Stimulated activated CD4-positive, alpha-beta T cell treated with anti-CD3 and anti-CD28 coated beads, TNF-alpha, amount 100 ng/mL, for 48 hours (primary cell): Measurements from ENCODE around the gene TBC1D5.
"Not testable (repeated sequence)": the region's sequence is repeated elsewhere in the genome, so short reads cannot be mapped to it uniquely, and the experiment has no call there.

ENCODE experiments used
- DNase-seq, 3 donors: peaks; one replicate each; pipeline ENCODE4 v3.0.0-alpha.2; 2020; ENCODE audit warnings: low read depth in 3 of 3

The TBC1D5 gene

GRCh38 chr3:17351193-17351592 lies 391.2 kb downstream of the TBC1D5 start:
- DNase-seq = not testable (repeated sequence)

GRCh38 chr3:17349093-17349492 lies 393.3 kb downstream of the TBC1D5 start:
- no peak for DNase-seq

GRCh38 chr3:17342119-17342518 lies 400.3 kb downstream of the TBC1D5 start:
- DNase-seq = no peak

- no peak for DNase-seq
These were observed 401.7 kb downstream of the TBC1D5 start for GRCh38 chr3:17340693-17341092.

DNA sequence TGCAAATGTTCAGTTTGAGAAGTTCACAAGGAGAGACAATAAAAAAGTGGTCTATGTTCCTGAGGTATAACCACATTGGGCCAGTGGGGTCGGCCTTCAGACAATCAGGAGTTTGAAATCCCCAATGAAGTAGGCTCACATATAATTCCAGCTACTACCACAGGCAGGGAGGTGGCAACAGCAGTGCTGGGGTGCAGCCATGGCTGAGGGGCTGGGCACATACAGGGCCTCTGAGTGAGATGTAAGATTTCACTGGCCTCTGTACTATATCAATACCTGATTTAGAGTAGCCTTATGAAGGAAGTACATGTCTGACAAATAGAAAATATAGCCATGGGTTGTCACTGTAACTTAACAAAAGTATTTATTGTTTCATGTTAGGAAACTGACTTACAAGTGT lies 402.2 kb downstream of the TBC1D5 start:
- no peak for DNase-seq

DNA sequence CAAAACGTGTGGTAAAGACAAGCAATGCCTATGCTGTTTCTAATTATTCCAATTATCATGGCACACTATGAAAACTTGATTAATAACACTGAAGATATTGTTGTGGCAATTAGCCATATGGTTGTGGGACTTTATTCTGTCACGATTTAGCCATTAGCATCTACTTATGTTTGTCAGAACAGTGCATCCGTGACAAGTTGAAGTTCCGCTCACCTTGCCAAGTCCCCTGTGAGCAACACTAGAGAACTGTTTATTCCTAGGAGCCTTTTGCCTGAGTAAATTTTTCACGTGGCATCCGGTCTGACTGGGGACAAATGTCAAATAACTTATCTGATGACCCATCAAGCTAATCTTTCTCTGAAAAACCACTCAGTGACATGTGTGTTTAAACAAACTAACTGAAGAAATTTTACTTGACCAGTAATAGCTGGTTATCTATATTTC lies 403.3 kb downstream of the TBC1D5 start:
- DNase-seq = no peak

DNA sequence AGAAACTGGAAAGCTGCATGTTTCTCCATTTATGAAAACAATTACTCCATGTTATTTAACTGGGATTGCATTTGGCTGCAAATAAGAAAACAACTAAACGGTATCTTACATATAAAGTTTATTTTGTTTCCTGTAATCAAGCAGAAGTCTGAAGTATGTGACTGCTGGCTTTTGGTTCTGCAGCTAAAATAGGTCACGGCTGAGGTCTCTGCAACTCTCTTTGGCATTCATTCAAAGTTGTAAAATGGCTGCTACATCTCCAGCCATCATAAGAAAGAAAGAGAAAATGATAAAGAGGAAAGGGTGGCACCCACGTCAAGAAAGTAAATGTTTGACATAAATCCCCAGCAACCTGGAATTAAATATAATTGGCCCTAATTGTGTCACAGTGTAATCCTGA lies 406.1 kb downstream of the TBC1D5 start:
- DNase-seq = no peak

GRCh38 chr3:17333893-17334292 lies 408.5 kb downstream of the TBC1D5 start:
- DNase-seq = no peak

DNA sequence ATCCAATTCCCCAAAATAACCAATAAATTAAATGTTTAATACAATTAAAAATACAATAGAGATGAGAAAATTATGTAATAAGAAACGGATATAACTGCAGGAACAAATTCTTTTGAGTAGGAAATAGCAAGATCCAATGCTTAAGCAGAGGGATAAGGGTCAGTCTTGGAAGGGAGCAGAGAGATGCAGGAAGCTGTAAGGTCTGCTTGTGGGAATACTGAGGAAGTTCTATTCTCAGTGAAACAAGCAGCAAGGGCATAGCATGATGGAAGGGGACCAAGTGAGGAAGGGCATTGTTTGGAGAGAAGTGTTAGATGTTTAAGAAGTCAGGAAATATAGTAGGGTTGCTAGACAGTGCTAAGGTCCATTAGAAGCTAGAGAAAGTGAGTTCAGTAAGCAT lies 409.0 kb downstream of the TBC1D5 start:
- DNase-seq = no peak

GRCh38 chr3:17330660-17331059 lies 411.8 kb downstream of the TBC1D5 start:
- DNase-seq = no peak

DNA sequence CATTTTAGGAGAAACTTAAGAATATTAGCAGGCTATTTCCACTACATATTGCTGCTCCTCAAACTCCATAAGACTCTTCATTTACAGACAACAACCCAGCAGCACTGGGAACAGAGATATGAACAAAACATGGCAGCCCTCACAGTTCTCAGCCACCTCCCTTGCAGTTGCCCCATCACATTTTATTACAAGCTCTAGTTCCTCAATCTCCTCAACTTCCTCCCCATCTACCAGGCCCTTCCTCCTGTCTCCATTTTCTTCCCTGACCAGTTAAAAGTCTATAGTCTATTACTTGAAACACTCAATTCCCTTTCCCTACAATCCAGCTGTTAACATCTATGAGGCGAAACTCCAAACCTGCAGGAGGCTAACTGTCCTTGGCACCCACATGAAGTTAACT lies 412.5 kb downstream of the TBC1D5 start:
- DNase-seq = no peak

DNA sequence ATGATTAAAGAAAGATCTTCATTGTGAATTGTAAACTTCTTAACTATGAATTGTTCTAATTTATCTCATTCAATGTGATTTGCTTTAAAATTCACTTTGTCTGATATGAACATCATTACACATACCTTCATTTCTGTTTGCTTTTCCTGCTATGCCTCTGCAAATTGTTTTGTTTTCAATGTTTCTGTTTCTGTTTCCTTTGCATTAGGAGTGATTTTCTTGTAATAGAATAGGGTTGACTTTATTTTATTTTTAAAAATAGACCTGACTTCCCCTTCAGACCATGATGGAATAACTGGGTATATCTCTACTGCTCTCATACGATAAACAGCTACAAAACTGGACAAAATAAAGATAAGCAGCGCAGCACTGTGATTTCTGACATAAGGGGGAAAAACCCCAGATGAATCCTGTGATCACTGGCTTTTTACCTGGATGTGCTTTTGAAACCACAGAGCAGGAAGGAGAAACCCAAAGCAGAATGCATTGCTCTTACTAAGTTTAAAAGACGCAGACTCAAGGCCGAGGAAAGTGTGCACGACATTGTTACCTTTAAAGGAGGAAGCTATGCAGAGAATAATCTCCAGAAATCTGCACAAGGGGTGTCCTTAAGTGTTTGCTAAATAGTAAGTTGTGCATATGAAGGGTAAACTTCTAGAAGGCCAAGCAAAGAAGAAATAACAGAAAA lies 420.2 kb downstream of the TBC1D5 start:
- DNase-seq = no peak

GRCh38 chr3:17320266-17320665 lies 422.2 kb downstream of the TBC1D5 start:
- DNase-seq = no peak

GRCh38 chr3:17315897-17316296 lies 426.5 kb downstream of the TBC1D5 start:
- DNase-seq = no peak

DNA sequence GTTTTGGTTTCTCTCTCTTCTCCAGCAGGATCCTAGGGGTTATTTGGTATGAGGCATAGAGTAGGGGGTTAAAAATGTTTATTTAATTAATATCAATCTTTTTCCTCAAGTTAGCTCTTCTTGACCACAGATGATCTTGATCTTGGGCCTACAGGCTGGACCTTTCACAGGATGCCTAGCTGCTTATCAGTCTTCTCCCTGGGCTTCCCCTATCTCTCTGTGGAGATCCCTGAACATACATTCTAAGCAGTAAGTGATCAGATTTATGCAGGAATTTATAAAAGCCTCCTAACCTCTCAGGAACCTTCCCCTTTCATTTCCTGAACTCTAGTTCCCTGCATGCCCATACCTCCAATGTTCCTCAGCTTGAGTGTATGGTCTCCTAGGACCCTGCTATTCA lies 428.3 kb downstream of the TBC1D5 start:
- no peak for DNase-seq

- DNase-seq = no peak
These were observed 428.7 kb downstream of the TBC1D5 start for GRCh38 chr3:17313746-17314145.

- no peak for DNase-seq
These were observed 431.4 kb downstream of the TBC1D5 start for GRCh38 chr3:17310983-17311382.

- no peak for DNase-seq
These were observed 434.5 kb downstream of the TBC1D5 start for GRCh38 chr3:17307887-17308286.

GRCh38 chr3:17307482-17307881 lies 434.9 kb downstream of the TBC1D5 start:
- no peak for DNase-seq

- no peak for DNase-seq
These were observed 437.5 kb downstream of the TBC1D5 start for GRCh38 chr3:17304969-17305368.

DNA sequence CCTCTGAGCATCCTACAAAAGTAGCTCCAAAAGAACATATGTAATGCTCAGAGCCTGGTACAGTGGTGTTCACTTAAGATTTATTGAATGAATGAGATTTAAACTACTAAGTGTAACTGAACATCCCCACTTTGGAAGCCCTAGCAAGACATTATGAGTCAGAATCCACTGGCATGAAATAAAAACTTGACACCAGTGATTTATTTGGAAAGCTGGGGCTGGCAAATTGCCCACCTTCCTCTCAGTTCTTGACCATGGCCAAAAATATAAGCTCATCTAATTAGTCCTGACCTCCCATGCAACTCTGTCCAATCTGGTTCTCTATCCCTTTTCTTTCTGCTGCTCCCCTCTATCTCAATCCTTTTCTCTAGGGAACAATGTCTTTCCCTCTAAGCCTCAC lies 439.7 kb downstream of the TBC1D5 start:
- DNase-seq = no peak

DNA sequence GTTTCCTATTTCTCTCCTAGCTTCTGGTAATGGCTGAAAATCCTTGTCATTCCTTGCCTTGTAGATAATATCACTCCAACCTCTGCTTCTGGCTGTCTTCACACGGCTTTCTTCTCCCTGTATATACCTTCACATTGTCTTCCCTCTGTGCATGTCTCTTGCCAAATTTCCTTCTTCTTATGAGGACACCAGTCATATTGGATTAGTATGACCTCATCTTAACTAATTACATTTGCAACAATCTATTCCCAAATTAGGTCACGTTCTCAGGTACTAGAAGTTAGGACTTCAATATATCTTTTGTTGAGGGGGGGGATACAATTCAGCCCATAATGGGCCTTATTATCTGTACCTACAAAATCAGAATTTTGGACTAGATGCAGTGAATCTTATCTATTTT lies 440.3 kb downstream of the TBC1D5 start:
- DNase-seq = no peak

DNA sequence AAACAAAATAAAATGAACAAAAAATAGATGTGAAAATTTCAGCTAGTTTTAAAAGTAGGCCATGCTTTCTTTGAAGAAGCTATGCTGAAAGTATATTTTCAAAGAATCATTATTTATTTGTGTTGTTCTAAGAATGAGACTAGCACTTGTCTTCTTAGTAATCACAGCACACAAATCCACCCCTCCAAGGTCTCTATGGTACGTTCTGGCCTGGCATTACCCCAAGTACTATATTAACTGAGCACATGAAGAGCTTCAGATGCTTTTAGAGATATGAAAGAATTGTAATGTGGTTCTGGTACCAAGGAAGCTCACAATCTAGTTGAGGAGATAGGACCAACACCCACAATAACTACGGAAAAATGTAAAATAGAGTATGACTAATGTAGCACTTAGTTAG lies 441.2 kb downstream of the TBC1D5 start:
- DNase-seq = no peak

DNA sequence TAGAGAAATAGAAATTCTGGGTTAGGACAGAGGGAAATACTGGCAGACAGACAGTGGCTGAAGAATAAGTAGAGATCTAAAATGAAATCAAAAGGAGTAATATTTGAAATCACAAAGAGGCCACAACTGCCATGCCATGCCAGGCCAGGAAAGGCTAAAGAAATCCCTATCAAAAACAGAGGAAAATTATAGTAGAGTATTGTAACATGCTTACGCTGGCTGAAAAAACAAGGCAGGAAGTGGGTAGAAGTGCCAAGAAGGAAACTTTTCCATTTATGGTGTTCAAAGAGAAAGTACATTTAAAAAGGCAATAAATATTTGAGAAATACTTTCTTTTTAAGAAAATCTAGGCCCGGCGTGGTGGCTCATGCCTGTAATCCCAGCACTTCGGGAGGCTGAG lies 442.0 kb downstream of the TBC1D5 start:
- DNase-seq = no peak
